Activated T-cell treated with anti-CD3 and anti-CD28 coated beads, Interleukin-2, amount 50 U/mL, for 4 hours (primary cell): ENCODE measurements around the gene KCTD7. TPM values are rescaled to one million over a fixed set of nuclear protein-coding genes. Genes with fewer than 3 reads are reported as not detected.
"Not testable (repeated sequence)": the region's sequence is repeated elsewhere in the genome, so short reads cannot be mapped to it uniquely, and the experiment has no call there.

Source experiments
- ATAC-seq, 2 donors: fragments of 200-7000 bp; cut with Tn5 transposase; one replicate each; pipeline ENCODE4 v1.10.0; 2021
- DNase-seq: peaks from one replicate; pipeline ENCODE4 v3.0.0-alpha.2; 2020
- H3K27me3 Mint-ChIP-seq: one replicate; pipeline ENCODE4 v1.8.0; 2021; ENCODE audit warnings: low read depth, mixed read lengths
- H3K36me3 Mint-ChIP-seq: one replicate; pipeline ENCODE4 v1.8.0; 2022; ENCODE audit warnings: mixed read lengths; ENCODE audit not compliant: insufficient read depth
- H3K4me1 Mint-ChIP-seq: one replicate; pipeline ENCODE4 v1.8.0; 2021; ENCODE audit warnings: low read depth, mixed read lengths
- H3K4me3 Mint-ChIP-seq: one replicate; pipeline ENCODE4 v1.8.0; 2021; ENCODE audit warnings: mild to moderate bottlenecking, moderate library complexity, mixed read lengths
- H3K9me3 Mint-ChIP-seq: one replicate; pipeline ENCODE4 v1.8.0; 2021; ENCODE audit warnings: mixed read lengths
- total RNA-seq, 3 donors: library from RNA; stranded (reverse); gene quantifications; one replicate each; pipeline ENCODE4 v1.2.1, GENCODE V29; 2021

The KCTD7 gene
- total RNA-seq = 1 to 10 TPM; 3.1 to 3.9 (median 3.6) TPM

DNA sequence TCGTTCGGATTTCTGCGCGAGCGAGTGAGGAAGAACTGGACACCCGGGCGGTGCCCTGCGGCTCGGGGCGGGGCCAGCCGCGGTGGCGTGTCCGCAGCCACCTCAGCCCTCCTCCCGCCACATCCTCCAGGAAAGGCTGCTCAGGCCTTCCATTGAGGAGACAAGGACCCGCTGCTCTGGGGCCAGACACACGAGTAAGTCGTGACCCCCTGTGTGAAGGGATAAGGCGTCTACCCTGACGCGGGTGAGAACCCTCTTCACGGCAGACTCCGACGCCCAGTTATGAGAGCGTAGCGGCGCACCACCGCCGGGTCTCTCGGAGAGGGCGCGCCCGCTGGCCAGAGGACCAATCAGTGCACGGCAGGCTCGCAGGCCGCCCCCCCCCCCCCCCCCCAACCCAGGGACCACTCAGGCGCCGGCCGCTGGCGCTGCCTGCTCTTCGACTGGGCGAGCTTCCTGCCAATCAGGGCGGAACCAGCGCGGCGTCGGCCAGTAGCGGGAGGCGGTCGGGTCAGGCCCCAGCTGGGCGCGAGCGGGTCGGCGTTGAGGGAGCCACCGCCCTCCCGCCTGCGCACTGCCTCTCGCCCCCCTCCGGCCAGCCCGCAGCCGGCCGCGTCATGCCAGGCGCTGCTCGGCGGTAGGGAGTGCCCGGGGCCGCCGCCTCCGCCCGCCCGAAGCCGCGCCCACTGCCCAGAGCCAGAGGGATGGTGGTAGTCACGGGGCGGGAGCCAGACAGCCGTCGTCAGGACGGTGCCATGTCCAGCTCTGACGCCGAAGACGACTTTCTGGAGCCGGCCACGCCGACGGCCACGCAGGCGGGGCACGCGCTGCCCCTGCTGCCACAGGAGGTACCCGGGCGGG lies at the start of gene KCTD7:
Gene KCTD7 (plus strand): TSS at position 521 of the 861 bp plus-strand sequence. CDS start 184 bp downstream, at position 705.
- peak within 1 kb of the TSS; percentile 86 for H3K4me3 Mint-ChIP-seq
- ATAC-seq (peak; percentile 96), DNase-seq (peak; percentile 91)
- no peaks in the 10 kb centered on the region for H3K9me3 Mint-ChIP-seq
- peaks cover 43% of the 10 kb centered on the region for H3K4me1 Mint-ChIP-seq
- H3K27me3 Mint-ChIP-seq = no peaks in the 10 kb centered on the region
- peaks cover 4% of the 10 kb centered on the region for H3K36me3 Mint-ChIP-seq

DNA sequence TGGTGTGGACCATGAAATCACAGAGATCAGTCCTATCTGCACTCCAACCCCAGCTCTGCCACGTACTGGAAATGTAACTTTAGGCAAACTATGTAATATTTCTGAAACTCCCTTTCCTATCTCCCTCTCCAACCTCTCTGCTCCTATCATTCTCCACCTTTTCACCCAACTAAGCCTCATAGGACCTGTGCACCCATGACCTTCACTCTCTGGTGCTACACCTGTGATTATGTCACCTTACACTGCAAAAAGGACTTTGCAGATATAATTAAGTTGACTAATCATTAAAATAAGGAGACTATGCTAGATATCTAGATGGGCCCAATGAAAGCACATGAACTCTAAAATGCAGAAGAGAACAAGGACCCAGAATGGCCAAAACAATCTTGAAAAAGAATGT lies 48.3 kb upstream of the KCTD7 start:
- not testable (repeated sequence) for ATAC-seq, H3K4me3 Mint-ChIP-seq, DNase-seq, H3K9me3 Mint-ChIP-seq, H3K27me3 Mint-ChIP-seq
- H3K4me1 Mint-ChIP-seq = peaks cover 57% of the 10 kb centered on the region
- H3K36me3 Mint-ChIP-seq = peaks cover 12% of the 10 kb centered on the region

DNA sequence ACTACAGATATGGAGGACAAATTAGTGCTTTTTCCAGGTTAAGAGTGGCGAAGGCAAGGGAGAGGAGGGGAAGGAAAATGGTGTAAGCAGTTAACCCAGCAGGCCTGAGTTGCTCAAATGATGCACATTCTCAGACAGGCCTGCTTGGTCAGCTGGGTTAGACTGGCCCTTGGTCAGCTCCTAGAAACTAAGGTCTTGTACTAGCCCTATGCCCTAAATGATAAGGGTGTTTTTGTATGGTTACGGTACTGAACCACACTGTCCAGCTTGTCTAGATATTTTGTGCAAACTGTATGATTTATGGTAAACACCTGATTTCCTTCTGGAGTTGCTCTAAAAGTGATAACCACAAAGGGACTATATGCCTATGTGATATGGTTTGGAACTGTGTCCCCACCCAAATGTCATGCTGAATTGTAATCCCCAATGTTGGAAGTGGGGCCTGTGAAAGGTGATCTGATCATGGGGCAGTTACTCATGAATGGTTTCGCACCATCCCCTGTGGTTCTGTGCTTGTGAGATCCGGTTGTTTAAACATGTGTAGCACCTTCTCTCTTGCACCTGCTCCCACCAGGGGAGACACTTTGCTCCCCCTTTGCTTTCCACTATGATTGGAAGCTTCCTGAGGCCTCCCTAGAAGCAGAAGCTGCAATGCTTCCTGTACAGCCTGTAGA lies 45.7 kb upstream of the KCTD7 start:
- H3K4me1 Mint-ChIP-seq = peaks cover 53% of the 10 kb centered on the region
- not testable (repeated sequence) for DNase-seq, H3K9me3 Mint-ChIP-seq, H3K27me3 Mint-ChIP-seq, ATAC-seq, H3K4me3 Mint-ChIP-seq
- peaks cover 16% of the 10 kb centered on the region for H3K36me3 Mint-ChIP-seq

DNA sequence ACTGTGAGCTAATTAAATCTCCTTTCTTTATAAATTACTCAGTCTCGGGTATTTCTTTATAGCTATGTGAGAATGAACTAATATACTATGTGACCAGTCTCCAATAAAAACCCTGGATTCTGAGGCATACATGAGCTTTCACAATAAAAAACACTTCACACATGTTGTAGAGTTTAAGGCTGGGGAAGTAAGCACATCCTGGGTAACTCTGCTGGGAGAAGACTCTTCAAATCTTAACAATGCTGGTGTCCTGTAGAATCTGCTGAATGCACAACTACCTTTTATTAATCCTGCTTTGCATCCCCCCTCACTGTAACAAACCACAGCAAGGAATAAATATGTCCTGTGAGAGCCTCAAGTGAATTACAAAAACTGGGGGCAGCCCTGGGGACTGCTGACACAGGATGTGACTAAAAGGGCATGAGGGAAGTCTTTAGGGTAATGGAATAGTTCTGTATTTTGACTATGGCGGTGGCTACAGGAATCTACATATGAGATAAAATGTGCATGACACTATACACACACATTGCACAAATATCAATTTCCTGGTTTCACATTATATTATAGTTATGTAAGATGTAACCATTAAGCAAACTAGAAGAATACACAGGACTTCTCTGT lies 45.1 kb upstream of the KCTD7 start:
- ATAC-seq = no peak

DNA sequence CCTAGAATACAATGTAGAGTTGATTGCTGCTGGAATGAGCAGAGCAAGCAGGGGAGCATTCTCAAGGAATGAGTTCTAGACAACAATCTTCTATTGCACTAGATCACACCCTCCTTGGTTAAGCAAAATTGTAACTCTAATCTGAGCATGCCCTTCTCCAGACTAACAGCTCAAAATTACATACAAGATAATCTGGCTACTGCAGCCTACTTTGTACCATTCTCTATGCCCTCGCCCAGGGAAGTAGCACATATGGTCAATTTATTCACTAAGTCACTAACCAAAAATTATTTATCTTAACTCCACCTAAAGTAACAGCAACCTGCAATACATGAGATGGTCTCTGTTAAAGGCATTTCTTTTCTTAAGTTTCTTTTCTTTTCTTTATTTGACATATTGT lies 42.5 kb upstream of the KCTD7 start:
- H3K27me3 Mint-ChIP-seq = no peaks in the 10 kb centered on the region
- ATAC-seq = no peak
- DNase-seq = no peak
- H3K36me3 Mint-ChIP-seq = peaks cover 24% of the 10 kb centered on the region
- no peaks in the 10 kb centered on the region for H3K9me3 Mint-ChIP-seq
- H3K4me1 Mint-ChIP-seq = peaks cover 58% of the 10 kb centered on the region
- no peak overlapping the region for H3K4me3 Mint-ChIP-seq

More for the DNA sequence above, 45.1 kb upstream of the KCTD7 start:
- no peak for DNase-seq
- Mint-ChIP-seq H3K9me3 (no peaks in the 10 kb centered on the region), H3K27me3 (no peaks in the 10 kb centered on the region), H3K4me1 (peaks cover 51% of the 10 kb centered on the region), H3K4me3 (no peak overlapping the region), H3K36me3 (peaks cover 16% of the 10 kb centered on the region)

DNA sequence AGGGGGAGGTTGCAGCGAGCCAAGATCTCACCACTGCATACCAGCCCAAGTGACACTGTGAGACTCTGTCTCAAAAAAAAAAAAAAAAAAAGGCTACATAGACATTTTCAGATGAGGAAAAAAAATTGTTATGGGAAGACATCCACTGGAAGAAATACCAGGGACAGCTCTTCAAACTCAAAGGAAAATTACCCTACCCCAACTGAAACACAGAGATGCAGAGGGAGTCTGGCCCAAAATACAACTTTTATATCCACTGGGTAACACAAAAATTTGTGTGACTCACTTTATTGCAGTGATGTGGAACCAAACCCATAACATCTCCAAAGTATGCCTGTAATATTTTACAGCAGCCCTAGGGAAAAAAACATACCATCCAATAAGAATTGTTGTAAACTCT lies 40.5 kb upstream of the KCTD7 start:
- not testable (repeated sequence) for H3K4me3 Mint-ChIP-seq, ATAC-seq, H3K27me3 Mint-ChIP-seq, H3K9me3 Mint-ChIP-seq, DNase-seq
- H3K4me1 Mint-ChIP-seq = peaks cover 67% of the 10 kb centered on the region
- H3K36me3 Mint-ChIP-seq = peaks cover 20% of the 10 kb centered on the region

DNA sequence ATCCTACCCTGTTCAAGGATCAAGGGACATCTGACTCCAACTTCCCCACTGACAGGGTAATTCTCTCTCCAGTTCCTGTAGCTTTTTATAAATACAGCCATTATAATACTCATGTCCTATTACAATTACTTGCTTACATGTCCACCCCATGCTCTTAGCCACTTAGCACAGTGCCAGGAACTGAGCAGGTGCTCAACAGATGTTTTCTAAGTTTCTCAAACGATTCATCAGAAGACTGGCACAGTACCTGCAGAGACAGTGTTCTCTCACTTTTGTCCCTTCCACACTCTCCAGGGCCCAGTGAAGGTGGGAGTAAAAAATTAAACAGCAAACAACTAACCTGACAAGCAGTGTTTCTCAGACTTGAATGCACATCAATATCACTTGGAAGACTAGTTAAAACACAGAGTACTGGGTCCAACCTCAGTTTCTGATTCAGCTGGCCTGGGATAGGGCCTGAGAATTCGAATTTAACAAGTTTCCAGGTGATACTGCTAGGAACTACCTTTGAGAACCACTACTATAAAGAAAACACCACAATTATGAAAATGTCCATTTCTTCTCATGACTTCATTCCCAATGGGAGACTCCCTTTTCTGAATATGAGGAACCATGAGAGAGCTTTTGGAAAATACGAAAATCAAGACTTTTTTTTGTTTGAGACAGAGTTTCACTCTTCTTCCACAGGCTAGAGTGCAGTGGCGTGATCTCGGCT lies 39.7 kb upstream of the KCTD7 start:
- H3K4me3 Mint-ChIP-seq = peak overlapping the region; percentile 4
- not testable (repeated sequence) for DNase-seq
- H3K4me1 Mint-ChIP-seq = peaks cover 61% of the 10 kb centered on the region

DNA sequence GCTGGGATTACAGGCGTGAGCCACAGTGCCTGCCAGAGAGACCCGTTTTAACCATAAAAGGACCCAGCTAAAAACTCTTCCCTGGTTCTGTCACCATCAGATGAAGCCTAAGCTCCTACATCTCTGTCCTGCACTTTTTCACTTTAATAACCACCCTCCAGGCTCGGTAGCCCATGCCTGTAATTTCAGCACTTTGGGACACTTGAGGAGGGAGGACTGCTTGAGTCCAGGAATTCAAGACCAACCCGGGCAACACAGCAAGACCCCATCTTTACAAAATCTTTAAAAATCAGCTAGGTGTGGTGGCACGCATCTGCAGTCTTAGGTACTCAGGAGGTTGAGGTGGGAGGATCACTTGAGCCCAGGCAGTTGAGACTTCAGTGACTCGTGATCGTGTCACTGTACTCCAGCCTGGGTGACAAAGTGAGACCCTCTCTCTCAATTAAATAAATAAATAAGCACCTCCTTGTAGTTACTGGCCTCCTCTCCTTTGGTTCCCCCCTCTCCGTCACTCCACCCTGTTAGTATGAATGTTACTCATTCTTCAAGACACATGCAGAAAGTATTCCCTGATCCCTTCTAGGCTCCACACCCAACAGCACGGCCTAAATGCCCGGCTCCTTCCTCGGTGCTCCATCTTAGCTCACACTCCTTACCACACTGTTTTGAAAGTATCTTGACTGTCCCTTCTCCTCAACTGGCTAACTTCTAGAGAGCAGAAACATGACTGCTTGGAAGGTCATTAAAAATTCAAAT lies 38.2 kb upstream of the KCTD7 start:
- H3K4me3 Mint-ChIP-seq = peak overlapping the region; percentile 95
- peaks cover 58% of the 10 kb centered on the region for H3K4me1 Mint-ChIP-seq
- H3K36me3 Mint-ChIP-seq = peaks cover 11% of the 10 kb centered on the region
- ATAC-seq, H3K9me3 Mint-ChIP-seq, DNase-seq, H3K27me3 Mint-ChIP-seq: not testable (repeated sequence)

More for the DNA sequence above, 39.7 kb upstream of the KCTD7 start:
- not testable (repeated sequence) for H3K9me3 Mint-ChIP-seq, H3K27me3 Mint-ChIP-seq, ATAC-seq
- H3K36me3 Mint-ChIP-seq = peaks cover 14% of the 10 kb centered on the region

DNA sequence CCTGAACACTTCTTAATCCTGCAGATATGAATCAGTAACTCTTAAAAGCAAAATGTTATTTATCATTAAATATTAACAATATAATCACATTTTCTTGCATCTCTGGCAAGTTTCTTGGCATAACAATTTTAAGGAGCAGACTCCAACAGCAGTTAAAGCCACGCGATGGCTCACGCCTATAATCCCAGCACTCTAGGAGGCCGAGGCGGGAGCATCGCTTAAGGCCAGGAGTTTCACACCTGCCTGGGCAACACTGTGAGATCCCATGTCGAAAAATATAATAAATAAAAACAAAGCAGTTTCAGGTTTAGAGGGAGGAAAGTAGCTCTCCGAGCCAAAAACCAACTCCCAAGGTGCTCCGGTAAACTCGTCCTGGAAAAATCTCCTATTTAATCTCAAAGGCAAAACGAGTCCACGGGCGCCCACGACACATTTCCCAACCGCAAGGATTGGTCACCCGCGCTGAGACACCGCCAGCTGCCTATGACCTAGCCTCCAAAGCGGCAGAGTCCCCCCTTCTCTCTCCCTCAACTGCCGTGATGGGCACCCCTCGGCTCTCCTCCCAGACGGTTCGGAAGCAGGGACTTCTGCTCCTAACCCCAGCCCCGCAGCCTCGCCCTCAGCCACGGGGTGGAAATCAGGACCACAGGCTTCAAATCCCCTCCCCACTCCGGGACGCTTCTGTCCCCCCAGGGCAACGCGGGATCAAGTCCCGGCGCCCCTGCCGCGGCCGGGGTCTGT lies 37.5 kb upstream of the KCTD7 start:
- H3K4me1 Mint-ChIP-seq = peaks cover 51% of the 10 kb centered on the region

DNA sequence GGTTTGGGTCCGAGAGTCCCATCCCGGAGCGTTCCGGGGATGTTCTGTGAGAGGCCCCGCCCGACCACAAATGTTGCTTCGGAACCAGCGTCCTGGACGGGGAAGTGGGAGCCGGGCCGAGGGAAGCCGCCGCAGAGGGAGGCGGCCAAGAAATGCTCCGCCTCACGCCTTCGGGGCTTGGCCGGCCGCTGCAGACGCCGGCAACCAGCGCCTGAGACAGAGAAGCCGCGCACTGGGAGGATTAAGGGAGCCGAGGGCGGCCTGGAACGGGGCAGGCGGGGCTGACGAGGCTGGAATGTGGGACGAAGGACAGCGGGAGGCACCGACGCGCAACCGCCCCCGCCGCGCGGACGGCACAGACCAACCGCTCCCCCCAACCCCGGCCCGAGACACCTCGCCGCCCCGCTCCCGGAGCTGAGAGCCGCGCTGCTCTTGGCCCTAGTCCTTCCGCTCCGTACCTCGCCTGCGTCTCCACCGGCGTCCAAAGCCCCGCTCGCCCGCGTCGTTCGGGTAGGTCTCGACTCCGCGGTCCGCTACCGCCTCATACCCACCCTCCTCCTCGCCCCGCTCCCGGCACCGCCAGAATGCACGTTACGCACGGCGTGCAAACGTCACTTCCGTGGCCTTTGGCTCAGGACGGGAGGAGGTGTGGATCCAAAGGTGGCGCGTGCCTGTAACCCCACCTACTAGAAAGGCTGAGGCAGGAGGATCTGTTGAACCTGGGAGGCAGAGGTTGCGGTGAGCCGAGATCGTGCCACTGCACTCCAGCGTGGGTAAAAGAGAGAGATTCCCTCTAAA lies 36.7 kb upstream of the KCTD7 start:
- Mint-ChIP-seq H3K27me3 (no peaks in the 10 kb centered on the region), H3K9me3 (no peaks in the 10 kb centered on the region), H3K36me3 (peaks cover 8% of the 10 kb centered on the region), H3K4me1 (peaks cover 46% of the 10 kb centered on the region), H3K4me3 (peak overlapping the region; percentile 95)
- DNase-seq (peak; percentile 87), ATAC-seq (peak; percentile 98 to 99)

More for the DNA sequence above, 37.5 kb upstream of the KCTD7 start:
- ATAC-seq = peak; percentile 27 to 39
- H3K36me3 Mint-ChIP-seq = peaks cover 11% of the 10 kb centered on the region
- H3K9me3 Mint-ChIP-seq, H3K27me3 Mint-ChIP-seq, DNase-seq: not testable (repeated sequence)
- peak overlapping the region; percentile 95 for H3K4me3 Mint-ChIP-seq

DNA sequence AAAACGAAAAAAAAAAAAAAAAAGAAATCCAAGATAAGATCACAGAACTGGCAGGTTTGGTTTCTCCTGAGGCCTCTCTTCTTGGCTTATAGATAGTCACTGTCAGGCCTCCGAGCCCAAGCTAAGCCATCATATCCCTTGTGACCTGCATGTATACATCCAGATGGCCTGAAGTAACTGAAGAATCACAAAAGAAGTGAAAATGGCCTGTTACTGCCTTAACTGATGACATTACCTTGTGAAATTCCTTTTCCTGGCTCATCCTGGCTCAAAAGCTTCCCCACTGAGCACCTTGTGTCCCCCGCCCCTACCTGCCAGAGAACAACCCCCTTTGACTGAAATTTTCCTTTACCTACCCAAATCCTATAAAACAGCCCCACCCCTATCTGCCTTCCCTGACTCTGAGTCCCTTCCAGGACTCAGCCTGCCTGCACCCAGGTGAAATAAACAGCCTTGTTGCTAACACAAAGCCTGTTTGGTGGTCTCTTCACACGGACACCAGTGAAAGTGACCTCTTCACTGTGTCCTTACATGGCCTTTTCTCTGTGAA lies 36.0 kb upstream of the KCTD7 start:
- DNase-seq, H3K27me3 Mint-ChIP-seq, ATAC-seq, H3K36me3 Mint-ChIP-seq, H3K9me3 Mint-ChIP-seq: not testable (repeated sequence)
- Mint-ChIP-seq H3K4me3 (peak overlapping the region; percentile 95), H3K4me1 (peaks cover 40% of the 10 kb centered on the region)

DNA sequence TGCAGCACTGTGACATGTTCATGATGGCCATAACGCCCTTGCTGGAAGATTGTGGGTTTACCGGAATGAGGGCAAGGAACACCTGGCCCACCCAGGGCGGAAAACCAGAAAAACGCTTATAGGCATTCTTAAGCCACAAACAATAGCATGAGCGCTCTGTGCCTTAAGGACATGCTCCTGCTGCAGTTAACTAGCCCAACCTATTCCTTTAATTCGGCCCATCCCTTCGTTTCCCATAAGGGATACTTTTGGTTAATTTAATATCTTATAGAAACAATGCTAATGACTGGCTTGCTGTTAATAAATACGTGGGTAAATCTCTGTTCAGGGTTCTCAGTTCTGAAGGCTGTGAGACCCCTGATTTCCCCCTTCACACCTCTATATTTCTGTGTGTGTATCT lies 34.6 kb upstream of the KCTD7 start:
- peaks cover 31% of the 10 kb centered on the region for H3K4me1 Mint-ChIP-seq
- H3K36me3 Mint-ChIP-seq, ATAC-seq, DNase-seq, H3K4me3 Mint-ChIP-seq, H3K9me3 Mint-ChIP-seq, H3K27me3 Mint-ChIP-seq: not testable (repeated sequence)
